GM21717 (cell line): ENCODE measurements around the gene ASCC3.
"Not testable (repeated sequence)": the region's sequence is repeated elsewhere in the genome, so short reads cannot be mapped to it uniquely, and the experiment has no call there.

Source experiments
- ATAC-seq: cut with Tn5 transposase; IDR thresholded peaks from one replicate; pipeline ENCODE4 v1.9.1; 2021; ENCODE audit warnings: mild to moderate bottlenecking, moderate library complexity; ENCODE audit not compliant: unreplicated experiment

ASCC3 gene

DNA sequence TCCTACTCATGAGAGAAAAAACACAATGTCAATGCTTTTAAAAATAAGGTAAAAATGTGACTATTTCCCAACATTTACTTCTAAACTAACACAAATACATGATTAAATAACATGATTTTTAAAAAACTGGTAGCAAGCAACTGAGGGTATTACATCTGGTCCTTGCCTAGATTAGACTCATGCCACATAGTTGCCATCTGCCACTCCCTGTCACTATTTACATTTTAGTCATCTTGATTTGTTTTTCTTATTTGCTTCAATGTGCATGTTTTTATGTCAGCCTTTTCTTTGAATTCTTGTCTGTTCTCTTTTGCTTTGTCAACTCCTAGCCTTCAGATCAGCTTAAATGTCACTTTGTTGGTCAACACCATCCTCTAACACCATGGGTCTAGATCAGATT is 209.4 kb downstream of the ASCC3 start:
- no peak for ATAC-seq

DNA sequence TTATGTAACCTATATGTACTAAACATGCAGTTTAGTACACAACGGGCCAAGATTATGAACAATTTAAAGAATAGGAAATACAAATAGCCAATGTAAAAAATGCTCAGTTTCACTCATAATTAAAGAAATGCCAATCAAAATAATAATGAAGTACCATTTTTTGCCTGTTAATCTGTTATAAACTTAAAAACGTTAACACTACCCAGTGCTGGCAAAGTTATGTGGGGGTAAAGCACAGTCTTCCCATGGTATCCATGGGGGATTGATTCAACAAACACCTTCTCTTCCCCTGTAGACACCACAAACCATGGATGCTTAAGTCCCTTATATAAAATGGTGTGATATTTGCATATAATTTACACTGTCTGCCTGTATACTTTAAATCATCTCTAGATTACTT is 211.1 kb downstream of the ASCC3 start:
- ATAC-seq: no peak

DNA sequence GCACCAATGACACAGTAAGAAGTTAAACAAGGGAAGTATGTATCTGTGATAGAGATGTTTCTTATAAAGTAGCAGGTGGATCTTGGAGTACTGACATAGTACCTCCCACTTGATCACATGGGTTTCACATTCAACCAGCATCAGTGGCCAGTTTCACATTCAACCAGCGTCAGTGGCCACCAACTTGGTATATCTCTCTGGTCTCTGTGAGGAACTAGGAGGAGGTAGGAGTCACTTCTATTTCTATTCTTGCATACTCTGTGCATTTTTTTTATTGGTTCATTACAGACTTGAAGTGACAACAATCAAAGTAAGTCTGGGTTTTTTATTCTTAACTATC is 216.1 kb downstream of the ASCC3 start:
- peak; percentile 99 for ATAC-seq

DNA sequence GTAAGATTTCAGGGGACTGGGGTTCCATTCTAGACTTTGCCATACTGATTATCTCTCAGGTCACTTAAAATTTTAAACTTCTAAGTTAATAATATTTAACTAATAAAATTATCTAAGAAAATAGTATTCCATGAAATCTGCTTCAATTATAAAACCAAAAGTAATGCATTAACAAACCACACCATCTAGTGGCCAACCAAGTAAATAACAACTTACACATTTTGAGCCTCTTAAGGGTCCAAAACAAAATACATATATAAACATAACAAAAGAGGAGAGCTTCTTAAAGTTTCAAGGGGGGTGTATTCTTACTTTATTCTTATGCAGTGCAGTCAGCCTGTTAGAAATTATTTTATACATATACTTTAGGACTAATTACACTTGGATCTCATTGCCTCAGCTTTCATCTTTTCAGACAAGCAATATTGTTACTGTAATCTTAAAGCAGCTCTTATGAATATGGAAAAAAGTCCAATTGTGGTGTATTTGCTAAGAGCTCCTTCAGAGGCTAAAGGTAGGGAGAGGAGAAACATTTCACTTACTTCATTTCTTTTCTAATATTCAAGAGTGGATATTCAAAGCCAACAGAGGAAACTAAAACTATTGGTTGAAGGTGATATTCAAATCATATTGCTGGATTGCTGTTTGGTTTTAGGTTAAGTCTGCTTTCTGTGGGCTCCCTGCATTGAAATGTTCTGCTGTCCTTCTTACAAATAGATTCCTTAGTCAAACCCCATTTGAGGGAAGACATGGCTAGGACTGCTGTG is 216.7 kb downstream of the ASCC3 start:
- ATAC-seq: peak; percentile 46

DNA sequence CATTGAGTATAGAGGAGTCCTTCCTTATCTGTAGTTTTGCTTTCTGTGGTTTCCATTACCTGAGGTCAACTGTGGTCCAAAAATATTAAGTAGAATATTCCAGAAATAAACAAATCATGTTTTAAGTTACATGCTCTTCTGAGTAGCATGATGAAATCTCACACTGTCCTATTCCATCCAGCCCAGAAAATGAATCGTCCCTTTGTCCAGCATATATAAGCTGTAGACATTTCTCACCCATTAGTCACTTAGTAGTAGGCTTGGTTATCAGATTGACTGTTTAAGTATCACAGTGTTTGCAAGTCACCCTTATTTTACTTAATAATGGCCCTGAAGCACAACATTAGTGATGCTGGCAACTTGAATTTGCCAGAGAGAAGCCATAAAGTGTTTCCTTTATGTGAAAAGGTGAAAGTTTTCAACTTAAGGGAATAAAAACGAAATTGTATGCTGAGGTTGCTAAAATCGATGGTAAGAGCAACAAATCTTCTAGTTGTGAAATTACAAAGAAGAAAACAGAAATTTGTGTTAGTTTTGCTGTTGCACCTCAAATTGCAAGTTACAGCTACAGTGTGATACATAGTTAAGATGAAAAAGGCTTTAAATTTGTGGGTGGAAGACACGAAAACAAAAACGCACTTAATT is 217.8 kb downstream of the ASCC3 start:
- no peak for ATAC-seq

DNA sequence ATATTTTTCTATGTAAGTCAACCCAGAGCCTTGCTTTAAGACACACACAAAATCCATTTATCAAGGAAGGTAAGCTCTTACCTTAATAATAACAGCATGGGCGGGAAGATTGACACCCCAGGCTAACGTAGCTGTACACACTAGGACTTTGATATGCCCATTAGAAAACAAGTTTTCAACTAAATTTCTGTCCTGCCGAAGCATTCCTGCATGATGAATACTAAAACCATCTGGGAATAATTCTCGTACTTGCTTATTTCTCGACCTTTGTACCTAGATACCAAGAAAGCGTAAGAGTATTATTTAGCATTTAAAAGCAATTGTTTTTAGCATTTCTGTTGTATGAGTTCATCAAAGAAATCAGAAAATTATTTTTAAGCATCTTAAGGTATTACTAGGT is 218.9 kb downstream of the ASCC3 start:
- ATAC-seq: no peak

DNA sequence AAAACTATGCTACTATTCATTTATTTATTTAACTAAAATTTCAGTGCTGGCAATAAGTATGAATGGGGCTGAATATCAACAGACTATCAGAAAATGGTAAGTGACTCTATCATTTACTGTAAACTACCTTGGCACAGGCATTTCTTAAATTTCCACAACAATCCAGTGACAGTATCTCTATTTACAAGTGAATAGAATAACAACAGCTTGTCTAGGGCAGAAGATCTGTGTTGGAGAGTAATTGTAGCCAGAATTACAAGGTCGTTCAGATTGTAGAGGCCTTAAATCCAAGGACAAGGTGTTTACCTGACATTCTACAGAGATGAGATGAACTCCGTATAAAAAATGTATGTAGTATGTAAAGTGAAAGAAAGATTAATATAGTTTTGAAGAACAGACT is 222.6 kb downstream of the ASCC3 start:
- no peak for ATAC-seq

DNA sequence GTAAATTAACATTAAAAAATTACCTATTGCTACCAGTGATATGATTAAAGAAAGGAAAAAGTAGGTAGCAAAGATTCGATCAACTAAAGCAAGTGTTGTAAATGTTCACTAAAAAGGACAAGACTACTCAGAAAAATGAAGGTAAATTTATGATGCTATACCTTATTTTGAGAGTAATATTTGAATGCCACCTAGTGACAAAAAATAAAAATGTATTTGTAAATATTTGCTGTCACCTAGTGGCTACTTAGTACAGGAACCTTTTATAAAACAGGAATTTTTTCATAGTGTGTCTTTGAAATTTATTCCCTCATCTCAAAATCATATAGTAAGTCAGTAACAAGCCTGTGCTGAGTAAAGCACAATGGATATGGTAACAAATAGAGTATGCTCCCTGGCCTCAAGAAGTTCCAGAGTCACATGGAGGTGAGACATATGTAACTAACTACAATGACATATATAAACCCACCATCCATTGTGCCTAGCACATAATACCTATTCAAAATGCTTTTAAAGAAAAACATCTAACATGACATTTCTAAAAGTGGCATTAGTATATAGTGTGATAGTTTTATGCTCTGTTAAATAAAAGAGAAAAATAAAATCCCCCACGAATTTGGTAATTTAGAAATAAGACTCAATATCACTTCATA is 223.3 kb downstream of the ASCC3 start:
- no peak for ATAC-seq

DNA sequence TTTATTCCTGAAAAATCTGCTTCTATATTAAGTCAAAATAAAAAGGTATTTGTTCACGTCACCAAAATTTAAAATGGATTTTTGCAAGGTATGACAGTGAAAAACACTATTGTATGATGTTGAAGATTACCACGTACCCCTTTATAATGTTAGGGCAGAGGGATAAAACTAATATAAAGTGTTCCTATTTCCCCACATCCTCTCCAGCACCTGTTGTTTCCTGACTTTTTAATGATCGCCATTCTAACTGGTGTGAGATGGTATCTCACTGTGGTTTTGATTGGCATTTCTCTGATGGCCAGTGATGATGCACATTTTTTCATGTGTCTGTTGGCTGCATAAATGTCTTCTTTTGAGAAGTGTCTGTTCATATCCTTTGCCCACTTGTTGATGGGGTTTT is 240.0 kb downstream of the ASCC3 start:
- ATAC-seq: not testable (repeated sequence)

DNA sequence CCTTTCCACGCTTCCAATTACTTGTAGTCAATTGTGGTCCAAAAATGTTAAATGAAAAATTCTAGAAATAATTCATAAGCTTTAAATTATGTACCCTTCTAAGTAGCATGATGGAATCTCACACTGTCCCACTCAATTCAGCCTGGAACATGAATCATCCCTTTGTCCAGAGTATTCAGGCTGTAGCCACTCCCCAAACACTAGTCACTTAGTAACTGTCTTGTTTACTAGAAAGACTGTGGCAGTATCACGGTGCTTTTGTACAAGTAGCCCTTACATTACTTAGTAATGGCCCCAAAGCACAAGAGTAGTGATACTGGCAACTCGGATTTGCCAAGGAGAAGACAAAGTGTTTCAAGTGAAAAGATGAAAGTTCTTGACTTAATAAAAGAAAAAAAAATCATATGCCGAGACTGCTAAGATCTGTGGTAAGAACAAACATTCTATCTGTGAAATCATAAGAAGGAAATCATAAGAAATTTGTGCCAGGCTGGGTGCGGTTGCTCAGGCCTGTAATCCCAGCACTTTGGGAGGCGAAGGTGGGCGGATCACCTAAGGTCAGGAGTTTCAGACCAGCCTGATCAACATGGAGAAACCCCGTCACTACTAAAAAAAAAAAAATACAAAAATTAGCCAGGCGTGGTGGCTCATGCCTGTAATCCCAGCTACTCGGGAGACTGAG is 247.9 kb downstream of the ASCC3 start:
- ATAC-seq: no peak

DNA sequence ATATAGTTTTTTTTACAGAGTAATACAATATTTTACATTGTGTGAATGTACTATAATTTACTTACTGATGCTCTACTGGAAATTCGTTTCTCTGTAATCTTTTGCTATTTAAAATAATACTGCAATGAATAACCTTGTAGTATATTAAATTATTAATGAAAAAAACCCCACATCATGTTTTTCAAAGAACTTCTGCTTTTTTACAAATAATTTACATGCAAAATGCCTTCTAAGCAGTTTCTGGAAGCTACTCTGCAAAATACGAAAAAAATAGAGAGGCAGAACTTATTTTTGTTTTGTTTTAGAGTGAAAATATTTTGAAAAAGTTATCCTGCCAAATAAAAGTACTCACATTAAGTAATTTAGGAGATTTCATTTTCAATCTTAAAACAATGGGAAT is 250.6 kb downstream of the ASCC3 start:
- no peak for ATAC-seq

DNA sequence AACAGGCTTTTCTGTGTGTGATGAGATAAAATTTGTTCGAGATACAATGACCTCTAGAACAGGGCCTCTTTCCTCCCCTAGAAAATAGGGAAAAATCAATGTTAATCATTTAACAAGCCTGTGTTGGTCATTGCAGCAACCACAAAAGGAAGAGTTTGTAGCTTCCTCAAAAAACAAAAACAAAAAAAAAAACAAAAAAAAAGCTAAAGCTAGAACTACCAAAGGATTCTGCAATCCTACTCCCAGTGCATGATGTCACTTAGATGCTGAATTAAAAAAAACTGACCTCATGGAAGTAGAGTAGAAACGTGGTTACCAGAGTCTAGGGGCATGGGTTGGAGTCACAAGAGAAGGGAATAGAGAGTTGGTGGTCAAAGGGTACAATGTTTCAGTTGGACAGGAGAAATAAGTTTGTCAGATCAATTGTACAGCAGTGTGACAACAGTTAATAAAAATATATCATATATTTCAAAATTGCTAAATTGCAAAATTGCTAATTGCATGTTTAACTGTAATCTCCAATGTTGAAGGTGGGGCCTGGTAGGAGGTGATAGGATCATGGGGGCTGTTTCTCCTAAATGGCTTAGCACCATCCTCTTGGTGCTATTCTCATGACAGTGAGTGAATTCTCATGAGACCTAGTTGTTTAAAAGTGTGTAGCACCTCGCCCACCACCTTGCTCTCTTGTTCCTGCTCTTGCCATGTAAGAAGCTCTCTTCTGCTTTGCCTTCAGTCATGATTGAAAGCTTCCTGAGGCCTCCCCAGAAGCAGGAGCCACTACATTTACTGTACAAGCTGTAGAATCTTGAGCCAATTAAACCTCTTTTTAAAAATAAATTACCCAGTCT is 253.0 kb downstream of the ASCC3 start:
- no peak for ATAC-seq

DNA sequence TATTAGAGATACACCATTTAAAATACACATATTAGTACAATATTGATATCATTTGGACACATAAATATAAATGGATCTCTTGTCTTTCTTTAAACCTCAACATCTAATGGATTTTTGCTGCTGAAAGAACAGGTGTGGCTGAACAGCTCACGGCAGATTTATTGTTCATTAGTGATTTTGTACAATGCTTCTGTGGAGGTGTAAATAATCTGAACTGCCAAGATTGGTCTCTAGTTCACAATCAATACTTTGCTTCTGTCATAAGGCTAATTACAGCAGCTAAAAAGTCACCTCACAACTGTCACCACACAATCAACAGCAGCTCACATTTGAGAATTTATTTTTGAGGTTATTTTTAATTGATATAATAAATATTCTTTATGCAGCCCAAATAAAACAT is 254.4 kb downstream of the ASCC3 start:
- no peak for ATAC-seq

DNA sequence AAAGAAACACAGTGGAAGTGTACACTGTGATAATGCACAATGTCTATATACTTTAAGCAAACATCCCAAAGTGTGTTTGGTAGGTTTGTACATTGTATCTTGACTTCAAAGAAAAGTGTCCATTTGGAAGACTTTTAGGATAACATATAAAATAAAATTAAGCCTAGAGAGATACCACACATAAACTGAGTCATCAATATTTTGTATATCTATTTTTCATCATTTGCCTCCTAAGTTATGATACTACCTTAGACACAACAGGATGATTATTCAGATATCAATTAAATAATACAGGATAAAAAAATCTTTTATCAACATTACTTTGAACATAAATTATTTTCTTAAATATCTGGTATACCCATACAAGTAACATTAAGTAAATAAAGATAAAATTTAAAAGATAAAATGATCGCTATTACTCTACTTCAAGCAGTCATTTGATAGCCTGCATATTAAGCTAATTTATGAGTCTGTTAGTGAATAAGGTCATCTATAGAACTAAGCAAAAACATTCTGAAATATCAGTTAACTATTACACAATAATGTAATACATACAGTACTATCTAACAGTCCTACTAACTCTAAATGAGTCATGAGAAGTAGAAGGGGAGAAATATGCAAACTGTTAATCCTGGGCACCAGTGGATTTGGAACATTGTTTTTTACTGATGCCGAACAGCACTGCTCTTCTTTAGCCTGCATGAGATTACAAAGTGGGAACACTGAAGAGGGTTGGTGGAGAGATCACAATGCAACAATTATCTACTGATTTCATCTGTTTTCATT is 258.0 kb downstream of the ASCC3 start:
- ATAC-seq: no peak

DNA sequence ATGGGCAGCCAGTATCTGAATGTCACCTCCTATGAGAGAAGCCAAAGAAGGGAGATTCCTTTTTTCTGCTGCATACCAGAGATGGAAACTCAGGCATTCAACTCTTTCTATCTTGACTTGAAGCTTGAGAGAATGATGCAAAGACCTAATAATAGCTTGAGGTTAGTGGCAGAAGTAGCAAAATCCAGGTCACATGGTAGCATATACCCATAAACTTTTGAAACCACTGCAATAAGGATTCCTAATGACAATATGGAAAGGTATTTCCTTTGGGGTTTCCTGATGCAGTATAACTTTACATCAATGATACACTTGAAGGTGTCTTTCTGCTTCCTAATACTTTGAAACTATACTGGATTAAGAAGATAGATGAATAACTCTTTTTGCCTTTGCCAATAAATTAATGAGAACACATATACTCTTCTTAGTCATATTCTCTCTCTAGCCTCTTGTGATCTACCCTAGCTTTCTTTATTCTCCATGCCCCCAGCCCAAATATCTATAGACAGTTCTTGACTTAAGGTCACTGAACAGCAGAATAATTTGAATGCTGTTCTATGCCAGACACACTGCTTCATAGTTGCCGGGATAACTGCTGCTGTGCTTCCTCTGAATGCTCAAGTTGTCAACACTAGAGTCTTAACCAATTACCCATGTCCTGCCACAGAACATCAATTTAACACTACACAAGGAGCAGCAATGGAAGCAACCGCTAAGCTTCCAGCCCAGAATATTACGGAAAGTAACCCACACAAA is 260.9 kb downstream of the ASCC3 start:
- no peak for ATAC-seq

DNA sequence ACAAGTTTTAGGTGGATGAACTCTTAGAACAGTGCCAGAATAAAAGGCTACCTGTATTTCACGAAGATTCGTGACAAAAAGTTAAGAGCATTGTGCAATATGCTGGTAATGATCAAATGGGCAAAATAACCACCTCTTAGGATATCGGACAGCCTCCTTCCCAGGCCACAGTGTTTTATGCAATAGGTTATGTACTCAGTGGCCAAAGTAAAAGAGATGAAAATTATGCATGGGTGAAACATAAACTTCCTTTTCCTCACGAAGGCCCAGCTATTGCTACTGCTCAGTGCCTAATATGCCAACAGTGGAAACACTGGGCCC is 262.8 kb downstream of the ASCC3 start:
- no peak for ATAC-seq

DNA sequence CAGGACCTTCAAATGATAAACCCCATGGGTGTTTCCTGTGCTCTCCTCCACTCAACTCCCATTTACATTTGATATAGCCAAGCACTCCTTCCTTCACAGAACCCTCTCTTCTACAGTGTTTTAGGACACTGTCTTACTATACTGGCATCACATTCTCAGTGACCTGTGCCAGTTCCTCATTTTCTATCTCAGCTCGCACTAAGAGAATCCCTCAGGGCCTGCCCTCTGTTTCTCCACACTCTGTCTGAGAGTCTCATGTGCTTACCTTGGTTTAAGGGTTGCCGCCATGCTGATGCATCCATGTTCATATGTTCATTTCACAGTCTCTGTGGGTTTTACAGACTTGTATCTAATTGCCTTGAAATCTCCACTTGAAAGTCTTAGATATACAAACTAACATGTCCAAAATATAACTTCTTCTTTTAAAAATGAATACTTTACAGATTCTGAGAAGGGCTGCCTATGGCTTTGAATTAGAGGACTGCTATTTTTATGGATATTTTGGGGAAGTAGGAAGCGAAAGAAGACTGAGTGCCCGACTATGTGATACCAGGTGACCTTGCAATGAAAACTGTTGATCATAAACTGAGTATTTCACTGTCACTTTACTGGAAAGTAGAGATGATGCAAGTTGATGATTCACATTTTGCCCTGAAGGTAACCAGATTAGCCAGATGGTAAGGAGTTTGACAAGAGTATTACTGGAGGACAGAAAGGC is 263.3 kb downstream of the ASCC3 start:
- peak; percentile 72 for ATAC-seq

DNA sequence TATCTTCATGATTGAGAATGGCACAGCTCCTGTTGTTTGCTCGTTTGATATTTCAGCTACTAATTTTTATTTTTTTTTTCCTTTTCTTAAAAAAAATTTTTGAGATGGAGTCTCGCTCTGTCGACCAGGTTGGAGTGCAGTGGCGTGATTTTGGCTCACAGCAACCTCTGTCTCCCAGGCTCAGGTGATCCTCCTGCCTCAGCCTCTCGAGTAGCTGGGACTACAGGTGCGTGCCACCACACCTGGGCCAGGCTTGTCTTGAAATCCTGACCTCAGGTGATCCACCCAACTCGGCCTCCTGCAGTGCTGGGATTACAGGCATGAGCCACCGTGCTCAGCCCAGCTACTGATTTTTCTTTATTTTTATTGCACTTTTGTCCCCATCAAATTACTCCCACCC is 266.2 kb downstream of the ASCC3 start:
- no peak for ATAC-seq

DNA sequence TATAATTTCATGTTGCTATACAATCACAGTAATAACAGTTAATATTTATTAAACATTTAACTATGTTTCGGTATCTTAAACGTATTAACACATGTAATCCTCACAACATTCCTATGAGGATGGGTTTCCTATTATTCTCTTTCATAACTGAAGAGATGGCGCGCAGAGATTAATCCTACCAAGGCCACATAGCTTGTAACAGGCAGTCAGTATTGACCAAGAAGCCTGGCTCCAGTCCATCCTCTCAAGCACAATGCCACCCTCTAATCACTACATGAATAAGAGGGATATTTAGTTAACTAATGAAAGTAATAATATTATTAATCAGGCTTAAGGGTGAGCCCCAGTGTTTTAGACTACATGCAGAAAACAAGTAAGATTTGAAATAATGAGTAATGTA is 266.7 kb downstream of the ASCC3 start:
- ATAC-seq: no peak
